Mesendoderm (in vitro differentiated cells): ENCODE measurements around the gene PHETA1. TPM values are rescaled to one million over a fixed set of nuclear protein-coding genes. Genes with fewer than 3 reads are reported as not detected.

ENCODE experiments used
- DNase-seq: peaks from one replicate; pipeline ENCODE4 v3.0.0; 2013
- H2AK5ac ChIP-seq: 2 replicates; pipeline ENCODE4 v1.6.1; 2013; ENCODE audit warnings: low read length, inconsistent platforms
- H2BK120ac ChIP-seq: 2 replicates; pipeline ENCODE4 v1.6.1; 2013; ENCODE audit warnings: low read depth, mild to moderate bottlenecking, low read length, moderate library complexity, mixed read lengths
- H2BK15ac ChIP-seq: replicated peaks from 2 replicates; pipeline ENCODE4 v1.6.1; 2013; ENCODE audit warnings: low read depth, mild to moderate bottlenecking, moderate library complexity
- H2BK5ac ChIP-seq: 2 replicates; pipeline ENCODE4 v1.6.1; 2013; ENCODE audit warnings: low read length, inconsistent platforms
- H3K18ac ChIP-seq: 2 replicates; pipeline ENCODE4 v1.6.1; 2013; ENCODE audit warnings: mild to moderate bottlenecking, low read length, mixed read lengths
- H3K23ac ChIP-seq: one replicate; pipeline ENCODE4 v1.6.1; 2013; ENCODE audit warnings: low read length
- H3K27ac ChIP-seq: 2 replicates; pipeline ENCODE4 v1.5.1; 2013; ENCODE audit warnings: low read depth, mild to moderate bottlenecking, inconsistent platforms, low read length, moderate library complexity
- H3K27me3 ChIP-seq: 2 replicates; pipeline ENCODE4 v1.6.1; 2013; ENCODE audit warnings: low read length, control low read depth, mild to moderate bottlenecking, inconsistent platforms; ENCODE audit not compliant: insufficient read depth, poor library complexity
- H3K36me3 ChIP-seq: 2 replicates; pipeline ENCODE4 v1.6.1; 2013; ENCODE audit warnings: low read length, inconsistent platforms; ENCODE audit not compliant: control insufficient read depth, insufficient read depth
- H3K4ac ChIP-seq: one replicate; pipeline ENCODE4 v1.6.1; 2013; ENCODE audit warnings: low read depth, mild to moderate bottlenecking, low read length, moderate library complexity
- H3K4me1 ChIP-seq: 2 replicates; pipeline ENCODE4 v1.6.1; 2013; ENCODE audit warnings: low read depth, low read length, inconsistent platforms; ENCODE audit not compliant: control insufficient read depth
- H3K4me2 ChIP-seq: 2 replicates; pipeline ENCODE4 v1.6.1; 2013; ENCODE audit warnings: low read length
- H3K4me3 ChIP-seq: 2 replicates; pipeline ENCODE4 v1.5.1; 2013; ENCODE audit warnings: mild to moderate bottlenecking, low read length
- H3K56ac ChIP-seq: one replicate; pipeline ENCODE4 v1.6.1; 2013; ENCODE audit warnings: low read length
- H3K79me1 ChIP-seq: 2 replicates; pipeline ENCODE4 v1.6.1; 2013; ENCODE audit warnings: low read length, inconsistent platforms
- H3K79me2 ChIP-seq: 2 replicates; pipeline ENCODE4 v1.6.1; 2013; ENCODE audit warnings: mild to moderate bottlenecking, low read length; ENCODE audit not compliant: control insufficient read depth, insufficient read depth
- H3K9ac ChIP-seq: 2 replicates; pipeline ENCODE4 v1.6.1; 2013; ENCODE audit warnings: low read length, inconsistent platforms
- H4K5ac ChIP-seq: one replicate; pipeline ENCODE4 v1.6.1; 2013; ENCODE audit warnings: low read length
- H4K8ac ChIP-seq: one replicate; pipeline ENCODE4 v1.6.1; 2013; ENCODE audit warnings: low read depth, mild to moderate bottlenecking, control low read depth, low read length, moderate library complexity
- WGBS: extraction: QIAGEN DNeasy Blood & Tissue Kit; methylation state at CpG from one replicate; pipeline ENCODE4 v1.1.7; 2013; ENCODE audit warnings: low lambda C conversion rate, missing lambda C conversion rate; ENCODE audit not compliant: insufficient coverage; ENCODE audit errors: extremely low coverage; 5-methylcytosine and 5-hydroxymethylcytosine counted together
- small RNA-seq: library from polyadenylated mRNA; stranded (forward); fragments of <200 nt; extraction: miRNeasy Mini kit (QIAGEN cat#:217004); gene quantifications from one replicate; pipeline ENCODE3, GENCODE V24; 2013; ENCODE audit not compliant: insufficient read depth

Gene PHETA1

DNA sequence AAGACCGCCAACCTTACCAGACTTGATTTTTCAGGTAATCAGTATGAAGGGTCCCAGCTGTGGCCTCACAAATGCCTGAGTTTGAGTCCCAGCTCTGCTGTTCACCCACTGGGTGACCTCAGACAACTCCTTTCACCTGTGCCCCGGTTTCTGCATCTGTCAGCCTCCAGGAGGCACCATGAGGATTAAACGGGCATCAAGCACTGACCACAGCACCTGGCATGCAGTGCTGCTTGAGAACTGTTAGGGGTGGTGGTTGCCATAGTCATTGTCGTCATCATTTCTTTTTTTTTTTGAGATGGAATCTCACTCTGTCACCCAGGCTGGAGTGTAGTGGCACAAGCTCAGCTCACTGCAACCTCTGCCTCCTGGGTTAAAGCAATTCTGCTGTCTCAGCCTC, 57.9 kb downstream of the PHETA1 start:
- Histone ChIP-seq H4K8ac (no peak overlapping the region), H3K56ac (no peak overlapping the region), H3K36me3 (no peaks in the 10 kb centered on the region), H3K4ac (no peak overlapping the region), H2BK120ac (no peak overlapping the region), H3K79me2 (no peaks in the 10 kb centered on the region), H3K4me2 (no peak overlapping the region), H2BK5ac (no peak overlapping the region), H3K18ac (no peak overlapping the region), H3K23ac (no peak overlapping the region), H3K4me1 (no peaks in the 10 kb centered on the region), H3K27ac (no peak overlapping the region), H3K79me1 (no peaks in the 10 kb centered on the region), H3K9ac (no peak overlapping the region), H2AK5ac (no peak overlapping the region), H3K4me3 (no peak overlapping the region), H2BK15ac (no peak overlapping the region), H4K5ac (no peak overlapping the region), H3K27me3 (no peaks in the 10 kb centered on the region)
- DNase-seq = no peak
- no CpG with 5 or more reads among the region's 4 CpGs for WGBS

Small RNA genes lying within 50 kb of the gene (small RNA-seq; reads per million reads assigned to genes)
- not detected for gene RNA5SP373
